SK-N-SH (cell line): ENCODE results near the gene DCP1B. TPM values are rescaled to one million over a fixed set of nuclear protein-coding genes. Genes with fewer than 3 reads are reported as not detected.
A peak's percentile ranks its signal among the peaks of the same experiment; 100 is the strongest.

Experiments
- CTCF ChIA-PET: fragments of 300-600, 350-600 bp; formaldehyde crosslinking; extraction: SDS; loops from one replicate; lab custom pipeline; 2021; lab: Yijun Ruan, JAX
- POLR2A ChIA-PET: fragments of 350-600 bp; sonication (Branson Sonifier 250); formaldehyde crosslinking; extraction: SDS; loops from one replicate; lab custom pipeline; 2020; ENCODE audit warnings: antibody characterized with exemption, inconsistent platforms; lab: Yijun Ruan, JAX
- DNase-seq: peaks from one replicate; pipeline ENCODE4 v3.0.0; 2012
- H2AFZ ChIP-seq: fragments of 200-600 bp; sonication (generic); 2 replicates; pipeline ENCODE4 v1.8.1; 2016; ENCODE audit warnings: antibody characterized with exemption, mild to moderate bottlenecking, low read depth
- H3F3A ChIP-seq: fragments of 200-600 bp; sonication (generic); replicated peaks from 2 replicates; pipeline ENCODE3; 2016; ENCODE audit warnings: antibody characterized with exemption, mild to moderate bottlenecking; ENCODE audit not compliant: insufficient read depth
- H3K27ac ChIP-seq, 2 experiments: fragments of 200-500 bp in 1 of 2; fragments of 200-600 bp in 1 of 2; sonication (Bioruptor generic) in 1 of 2; sonication (generic), shearing (Covaris generic) in 1 of 2; 2 replicates each; pipeline versions ENCODE4 v1.5.1 to v1.6.1; 2014 to 2016; ENCODE audit warnings: low read depth in 2 of 2, inconsistent platforms in 1 of 2, low read length in 1 of 2, mild to moderate bottlenecking in 1 of 2, mixed read lengths in 1 of 2
- H3K27me3 ChIP-seq: fragments of 200-600 bp; sonication (generic), shearing (Covaris generic); 2 replicates; pipeline ENCODE4 v1.6.1; 2016; ENCODE audit warnings: mixed run types; ENCODE audit not compliant: insufficient read depth
- H3K36me3 ChIP-seq, 2 experiments: fragments of 200-500 bp in 1 of 2; fragments of 200-600 bp in 1 of 2; sonication (Bioruptor generic) in 1 of 2; sonication (generic) in 1 of 2; replicated peaks in 1 of 2; 2 replicates each; pipeline versions ENCODE3 to v1.5.1; 2014 to 2016; ENCODE audit warnings: low read length in 1 of 2, mild to moderate bottlenecking in 1 of 2; ENCODE audit not compliant: insufficient read depth in 2 of 2, control insufficient read depth in 1 of 2
- H3K4me1 ChIP-seq, 2 experiments: fragments of 200-500 bp in 1 of 2; fragments of 200-600 bp in 1 of 2; sonication (Bioruptor generic) in 1 of 2; sonication (generic), shearing (Covaris generic) in 1 of 2; 2 replicates each; pipeline versions ENCODE4 v1.5.1 to v1.6.1; 2014 to 2016; ENCODE audit warnings: low read depth in 1 of 2, low read length in 1 of 2, mixed run types in 1 of 2; ENCODE audit not compliant: insufficient read depth in 2 of 2, control insufficient read depth in 1 of 2
- H3K4me2 ChIP-seq: fragments of 200-600 bp; sonication (generic), shearing (Covaris generic); 2 replicates; pipeline ENCODE4 v1.6.1; 2017; ENCODE audit warnings: mixed run types
- H3K4me3 ChIP-seq, 2 experiments: fragments of 200-500 bp in 1 of 2; fragments of 200-600 bp in 1 of 2; sonication (Bioruptor generic) in 1 of 2; sonication (generic), shearing (Covaris generic) in 1 of 2; 2 replicates each; pipeline versions ENCODE4 v1.5.1 to v1.8.1; 2014 to 2016; ENCODE audit warnings: low read depth in 2 of 2, inconsistent platforms in 1 of 2, low read length in 1 of 2, mild to moderate bottlenecking in 1 of 2, mixed read lengths in 1 of 2, moderate library complexity in 1 of 2
- H3K79me2 ChIP-seq: fragments of 200-600 bp; sonication (generic); 2 replicates; pipeline ENCODE4 v1.8.1; 2017; ENCODE audit warnings: mild to moderate bottlenecking; ENCODE audit not compliant: insufficient read depth
- H3K9ac ChIP-seq: fragments of 200-600 bp; sonication (generic); 2 replicates; pipeline ENCODE4 v1.6.1; 2017; ENCODE audit warnings: mixed run types
- H3K9me2 ChIP-seq: fragments of 200-600 bp; sonication (generic); 2 replicates; pipeline ENCODE4 v1.6.1; 2017; ENCODE audit warnings: mixed run types
- H3K9me3 ChIP-seq: fragments of 200-600 bp; sonication (generic); 2 replicates; pipeline ENCODE4 v1.6.1; 2017; ENCODE audit warnings: mixed run types, mild to moderate bottlenecking, moderate library complexity
- H4K20me1 ChIP-seq: fragments of 200-600 bp; sonication (generic); 2 replicates; pipeline ENCODE4 v1.6.1; 2017; ENCODE audit warnings: mild to moderate bottlenecking, mixed run types; ENCODE audit not compliant: insufficient read depth
- CHD2 ChIP-seq: fragments of 150-350 bp; IDR thresholded peaks from 2 replicates; pipeline ENCODE4 v1.6.1; 2018; ENCODE audit warnings: low read length; ENCODE audit not compliant: partially characterized antibody
- CTCF ChIP-seq: fragments of 200-600 bp; sonication (generic); IDR thresholded peaks from 2 replicates; pipeline ENCODE4 v1.6.1; 2017; ENCODE audit warnings: antibody characterized with exemption, mild to moderate bottlenecking, moderate library complexity
- EP300 ChIP-seq, 2 experiments: IDR thresholded peaks; 2 replicates each; pipeline versions ENCODE4 v1.4.0 to v1.6.1; 2012; ENCODE audit warnings: borderline replicate concordance in 1 of 2, low read depth in 1 of 2, low read length in 1 of 2
- FOXM1 ChIP-seq: IDR thresholded peaks from 2 replicates; pipeline ENCODE4 v1.4.0; 2012; ENCODE audit warnings: low read depth, mild to moderate bottlenecking
- GABPA ChIP-seq: IDR thresholded peaks from 2 replicates; pipeline ENCODE4 v1.4.0; 2012; ENCODE audit warnings: low read depth, mild to moderate bottlenecking
- GATA2 ChIP-seq: sonication (generic); formaldehyde crosslinking; IDR thresholded peaks from 2 replicates; pipeline ENCODE4 v1.5.0; 2020; ENCODE audit warnings: mild to moderate bottlenecking, missing genetic modification reagents
- MEF2A ChIP-seq: IDR thresholded peaks from 2 replicates; pipeline ENCODE4 v1.4.0; 2012; ENCODE audit warnings: low read depth, borderline replicate concordance
- MXI1 ChIP-seq: IDR thresholded peaks from 2 replicates; pipeline ENCODE4 v1.6.1; 2012; ENCODE audit warnings: mild to moderate bottlenecking, low read depth, low read length, improper control_type of control experiment
- NFIC ChIP-seq: IDR thresholded peaks from 2 replicates; pipeline ENCODE4 v1.4.0; 2012; ENCODE audit warnings: borderline replicate concordance
- RFX5 ChIP-seq: IDR thresholded peaks from 2 replicates; pipeline ENCODE4 v1.6.1; 2012; ENCODE audit warnings: mild to moderate bottlenecking, improper control_type of control experiment, low read length
- SMC3 ChIP-seq: IDR thresholded peaks from 2 replicates; pipeline ENCODE4 v1.6.1; 2012; ENCODE audit warnings: low read depth, low read length, improper control_type of control experiment
- YY1 ChIP-seq: IDR thresholded peaks from 2 replicates; pipeline ENCODE4 v1.4.0; 2012; ENCODE audit warnings: low read depth, mild to moderate bottlenecking
- WGBS: methylation state at CpG from one replicate; pipeline ENCODE4 v1.1.6; 2017; ENCODE audit warnings: low lambda C conversion rate; 5-methylcytosine and 5-hydroxymethylcytosine counted together
- polyA plus RNA-seq, 3 experiments: library from polyadenylated mRNA; depleted of rRNA; stranded (reverse); fragments of >200 nt; gene quantifications; 2 replicates each; pipeline ENCODE4 v1.2.3, GENCODE V29; 2012
- TF ChIP-seq, protein P1 (sequence below): IDR thresholded peaks from 2 replicates; pipeline ENCODE4; 2012
- TF ChIP-seq, protein P2 (sequence below): IDR thresholded peaks from 2 replicates; pipeline ENCODE4 v1.6.1; 2012; ENCODE audit warnings: mild to moderate bottlenecking, low read depth, low read length, moderate library complexity
- TF ChIP-seq, protein P3 (sequence below): IDR thresholded peaks from 2 replicates; pipeline ENCODE4 v1.4.0; 2012; ENCODE audit warnings: low read depth, borderline replicate concordance

The DCP1B gene
- polyA plus RNA-seq, 1 of the 3 experiments (the other 2 are of a cell fraction) = 18.8 TPM

DNA sequence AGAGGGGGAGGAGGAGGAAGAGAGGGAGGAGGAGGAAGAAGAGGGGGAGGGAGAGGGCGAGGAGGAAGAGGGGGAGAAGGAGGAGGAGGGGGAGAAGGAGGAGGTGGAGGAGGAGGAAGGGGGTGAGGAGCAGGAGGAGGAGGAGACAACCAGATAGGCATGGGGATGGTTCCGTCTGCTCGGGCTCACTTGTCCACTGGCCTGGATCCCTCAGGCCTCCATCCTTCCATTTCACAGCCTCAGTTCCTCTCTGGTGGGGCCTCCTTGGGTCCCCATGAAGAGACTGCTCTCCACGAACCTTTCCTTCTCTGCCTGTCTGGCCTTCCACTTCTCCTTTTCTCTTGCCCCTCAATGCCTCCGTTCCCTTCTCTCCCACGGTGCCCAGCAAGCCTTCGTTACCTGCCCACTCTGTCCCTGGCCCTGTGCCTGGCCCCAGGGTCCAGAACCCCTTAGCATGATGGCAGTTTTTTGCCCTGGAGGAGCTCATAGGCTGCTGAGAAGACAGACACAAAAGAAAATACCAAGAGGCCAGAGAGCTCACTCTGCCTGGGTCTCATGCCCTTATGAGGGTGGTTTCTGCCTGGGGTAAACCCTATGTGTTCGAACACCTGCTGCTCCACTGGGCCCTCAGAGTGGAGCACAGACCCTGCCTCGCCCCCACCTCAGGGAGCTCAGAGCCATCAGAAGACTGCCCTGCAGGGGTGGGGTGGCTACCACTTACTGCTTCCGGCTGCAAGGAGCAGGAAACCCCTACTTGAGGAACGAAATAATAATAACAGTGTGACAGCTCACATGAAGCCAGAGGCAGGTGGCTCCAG, 74.1 kb downstream of the DCP1B start:
- H3K27ac ChIP-seq = no peak overlapping the region
- no peak overlapping the region for H3K4me2 ChIP-seq
- no peak overlapping the region for H3K9ac ChIP-seq
- no peaks in the 10 kb centered on the region for H3F3A ChIP-seq
- H3K79me2 ChIP-seq = no peaks in the 10 kb centered on the region
- 71% methylated on average over 9 of the region's 11 CpGs for whole genome bisulfite sequencing
- H4K20me1 ChIP-seq = no peaks in the 10 kb centered on the region
- no peaks in the 10 kb centered on the region for H3K9me2 ChIP-seq
- H3K9me3 ChIP-seq = no peaks in the 10 kb centered on the region
- ChIA-PET CTCF (interaction anchor here (0.7 to 1.6 kb wide), 5 partner anchors 10 to 139 kb away, joined by 3 to 9 read pairs (median 3); no protein-coding TSS in a partner anchor), POLR2A (no interaction called here)
- DNase-seq = peak; percentile 16
- no peak overlapping the region for H2AFZ ChIP-seq
- H3K4me1 ChIP-seq = peaks cover 4 to 70% of the 10 kb centered on the region in 2 experiments; a peak in 2 of 4 replicates
- TF ChIP-seq, protein P1, sequence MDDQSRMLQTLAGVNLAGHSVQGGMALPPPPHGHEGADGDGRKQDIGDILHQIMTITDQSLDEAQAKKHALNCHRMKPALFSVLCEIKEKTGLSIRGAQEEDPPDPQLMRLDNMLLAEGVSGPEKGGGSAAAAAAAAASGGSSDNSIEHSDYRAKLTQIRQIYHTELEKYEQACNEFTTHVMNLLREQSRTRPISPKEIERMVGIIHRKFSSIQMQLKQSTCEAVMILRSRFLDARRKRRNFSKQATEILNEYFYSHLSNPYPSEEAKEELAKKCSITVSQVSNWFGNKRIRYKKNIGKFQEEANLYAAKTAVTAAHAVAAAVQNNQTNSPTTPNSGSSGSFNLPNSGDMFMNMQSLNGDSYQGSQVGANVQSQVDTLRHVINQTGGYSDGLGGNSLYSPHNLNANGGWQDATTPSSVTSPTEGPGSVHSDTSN = no peak
- TF ChIP-seq EP300 (IDR thresholded peaks at IDR 0.05; ENCODE audit: borderline replicate concordance in 1 of 2, low read depth in 1 of 2, low read length in 1 of 2) (no peak), YY1 (no peak)
- no peaks in the 10 kb centered on the region for H3K36me3 ChIP-seq
- H3K4me3 ChIP-seq = no peak overlapping the region
- no peaks in the 10 kb centered on the region; the same call in 1 of the 2 replicates for H3K27me3 ChIP-seq

DNA sequence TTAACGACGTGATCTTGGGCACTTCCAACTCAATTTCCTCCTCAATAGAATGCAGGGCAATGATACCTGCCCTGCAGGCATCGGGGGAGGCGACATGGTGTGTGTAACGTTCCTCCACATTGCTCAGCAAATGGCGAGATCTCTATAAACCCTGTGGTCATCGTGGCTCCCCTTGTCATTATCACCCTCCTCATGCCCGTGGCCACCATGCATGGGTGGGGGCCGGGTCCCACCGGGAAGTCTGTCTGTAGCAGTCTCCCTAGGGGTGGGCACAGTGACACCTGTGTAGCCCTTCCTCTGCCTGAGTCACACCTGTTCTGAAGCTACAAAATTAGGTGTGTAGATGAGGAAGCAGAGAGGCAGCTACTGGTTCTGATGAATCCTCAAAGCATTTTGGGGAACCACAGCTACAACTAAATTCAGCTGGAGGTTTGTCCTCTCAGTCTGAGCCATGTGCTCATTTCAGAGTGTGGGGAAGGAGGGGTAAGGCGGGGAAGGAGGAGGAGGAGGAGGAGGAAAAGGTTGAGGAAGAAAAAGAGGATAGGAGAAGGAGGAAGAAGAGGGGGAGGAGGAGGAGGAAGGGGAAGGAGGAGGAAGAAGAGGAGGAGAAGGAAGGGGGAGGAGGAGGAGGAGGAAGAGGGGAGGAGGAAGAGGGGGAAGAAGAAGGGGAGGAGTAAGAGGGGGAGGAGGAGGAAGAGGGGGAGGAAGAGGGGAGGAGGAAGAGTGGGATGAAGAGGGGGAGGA, 74.8 kb downstream of the DCP1B start:
- 81% methylated on average over 11 of the region's 11 CpGs for WGBS
- H3K9me2 ChIP-seq = no peaks in the 10 kb centered on the region
- H3K9me3 ChIP-seq = no peaks in the 10 kb centered on the region
- TF ChIP-seq SMC3 (no peak), GATA2 (CRISPR knock-in tag) (no peak), YY1 (no peak), NFIC (no peak), MEF2A (no peak), CTCF (no peak), RFX5 (no peak), EP300 (IDR thresholded peaks at IDR 0.05; ENCODE audit: borderline replicate concordance in 1 of 2, low read depth in 1 of 2, low read length in 1 of 2) (no peak), MXI1 (no peak), CHD2 (no peak), FOXM1 (no peak), GABPA (no peak)
- TF ChIP-seq, protein P2, sequence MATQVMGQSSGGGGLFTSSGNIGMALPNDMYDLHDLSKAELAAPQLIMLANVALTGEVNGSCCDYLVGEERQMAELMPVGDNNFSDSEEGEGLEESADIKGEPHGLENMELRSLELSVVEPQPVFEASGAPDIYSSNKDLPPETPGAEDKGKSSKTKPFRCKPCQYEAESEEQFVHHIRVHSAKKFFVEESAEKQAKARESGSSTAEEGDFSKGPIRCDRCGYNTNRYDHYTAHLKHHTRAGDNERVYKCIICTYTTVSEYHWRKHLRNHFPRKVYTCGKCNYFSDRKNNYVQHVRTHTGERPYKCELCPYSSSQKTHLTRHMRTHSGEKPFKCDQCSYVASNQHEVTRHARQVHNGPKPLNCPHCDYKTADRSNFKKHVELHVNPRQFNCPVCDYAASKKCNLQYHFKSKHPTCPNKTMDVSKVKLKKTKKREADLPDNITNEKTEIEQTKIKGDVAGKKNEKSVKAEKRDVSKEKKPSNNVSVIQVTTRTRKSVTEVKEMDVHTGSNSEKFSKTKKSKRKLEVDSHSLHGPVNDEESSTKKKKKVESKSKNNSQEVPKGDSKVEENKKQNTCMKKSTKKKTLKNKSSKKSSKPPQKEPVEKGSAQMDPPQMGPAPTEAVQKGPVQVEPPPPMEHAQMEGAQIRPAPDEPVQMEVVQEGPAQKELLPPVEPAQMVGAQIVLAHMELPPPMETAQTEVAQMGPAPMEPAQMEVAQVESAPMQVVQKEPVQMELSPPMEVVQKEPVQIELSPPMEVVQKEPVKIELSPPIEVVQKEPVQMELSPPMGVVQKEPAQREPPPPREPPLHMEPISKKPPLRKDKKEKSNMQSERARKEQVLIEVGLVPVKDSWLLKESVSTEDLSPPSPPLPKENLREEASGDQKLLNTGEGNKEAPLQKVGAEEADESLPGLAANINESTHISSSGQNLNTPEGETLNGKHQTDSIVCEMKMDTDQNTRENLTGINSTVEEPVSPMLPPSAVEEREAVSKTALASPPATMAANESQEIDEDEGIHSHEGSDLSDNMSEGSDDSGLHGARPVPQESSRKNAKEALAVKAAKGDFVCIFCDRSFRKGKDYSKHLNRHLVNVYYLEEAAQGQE = no peak
- TF ChIP-seq, protein P3, sequence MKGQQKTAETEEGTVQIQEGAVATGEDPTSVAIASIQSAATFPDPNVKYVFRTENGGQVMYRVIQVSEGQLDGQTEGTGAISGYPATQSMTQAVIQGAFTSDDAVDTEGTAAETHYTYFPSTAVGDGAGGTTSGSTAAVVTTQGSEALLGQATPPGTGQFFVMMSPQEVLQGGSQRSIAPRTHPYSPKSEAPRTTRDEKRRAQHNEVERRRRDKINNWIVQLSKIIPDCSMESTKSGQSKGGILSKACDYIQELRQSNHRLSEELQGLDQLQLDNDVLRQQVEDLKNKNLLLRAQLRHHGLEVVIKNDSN = no peak
- peaks cover 4 to 68% of the 10 kb centered on the region in 2 experiments; a peak in 2 of 4 replicates for H3K4me1 ChIP-seq
- peak; percentile 10 for DNase-seq
- H3K27ac ChIP-seq = no peak overlapping the region
- H3K27me3 ChIP-seq = no peaks in the 10 kb centered on the region; the same call in 1 of the 2 replicates
- no peak overlapping the region for H2AFZ ChIP-seq
- no peaks in the 10 kb centered on the region for H3K79me2 ChIP-seq
- H4K20me1 ChIP-seq = no peaks in the 10 kb centered on the region
- no peaks in the 10 kb centered on the region for H3F3A ChIP-seq
- H3K4me2 ChIP-seq = no peak overlapping the region
- H3K9ac ChIP-seq = no peak overlapping the region
- no peaks in the 10 kb centered on the region for H3K36me3 ChIP-seq
- ChIA-PET POLR2A (no interaction called here), CTCF (interaction anchor here (0.6 to 2.4 kb wide), 3 partner anchors 11 to 176 kb away, joined by 3 to 15 read pairs (median 5); no protein-coding TSS in a partner anchor)
- H3K4me3 ChIP-seq = no peak overlapping the region
